ENCODE measurements around the gene ZRANB3.

- TF ChIP-seq EZH2 (IDR thresholded peaks at IDR 0.05; ENCODE audit: insufficient read depth, poor library complexity, severe bottlenecking), result no peak
- no peak for TF ChIP-seq EZH2phosphoT487 (IDR thresholded peaks at IDR 0.05; ENCODE audit: insufficient read depth, low read depth)
These were observed 380.3 kb downstream of the ZRANB3 start for GRCh38 chr2:135150725-135151124.

Measured in GM23248 (cell line).